Vagina (tissue), 2 donors: ENCODE data around the gene ZNF423. TPM values are rescaled to one million over a fixed set of nuclear protein-coding genes. Genes with fewer than 3 reads are reported as not detected.

Experiments used
- DNase-seq, 2 donors: peaks; one replicate each; pipeline ENCODE4 v3.0.0-alpha.2; 2017; ENCODE audit errors: extremely low spot score in 2 of 2
- H3K27ac ChIP-seq: fragments of 200-600 bp; sonication (generic); one replicate; pipeline ENCODE4 v1.5.1; 2019
- H3K27me3 ChIP-seq: fragments of 200-600 bp; sonication (generic); one replicate; pipeline ENCODE4 v1.5.1; 2019
- H3K36me3 ChIP-seq, 2 donors: fragments of 200-600 bp; sonication (generic); one replicate each; pipeline ENCODE4 v1.5.1; 2017 to 2019
- H3K4me1 ChIP-seq: fragments of 200-600 bp; sonication (generic); one replicate; pipeline ENCODE4 v1.5.1; 2019
- H3K4me3 ChIP-seq, 2 donors: fragments of 200-600 bp; sonication (generic); 1 replicate in 1 of 2; 2 replicates in 1 of 2; pipeline ENCODE4 v1.5.1; 2016 to 2019
- H3K9me3 ChIP-seq: fragments of 200-600 bp; sonication (generic); one replicate; pipeline ENCODE4 v1.5.1; 2019
- CTCF ChIP-seq, 3 experiments: fragments of 450-650 bp in 2 of 3; fragments of 200-600 bp in 1 of 3; sonication (generic) in 1 of 3; IDR thresholded peaks; one replicate each; pipeline ENCODE4 v1.5.1; 2017 to 2019; ENCODE audit warnings: antibody characterized with exemption in 3 of 3, mild to moderate bottlenecking in 2 of 3, moderate library complexity in 2 of 3
- POLR2A ChIP-seq, 2 donors: fragments of 450-650 bp; IDR thresholded peaks; one replicate each; pipeline ENCODE4 v1.6.1; 2017; ENCODE audit warnings: antibody characterized with exemption in 2 of 2, mild to moderate bottlenecking in 2 of 2, moderate library complexity in 2 of 2
- POLR2AphosphoS5 ChIP-seq, 2 donors: sonication (generic); formaldehyde crosslinking; IDR thresholded peaks; one replicate each; pipeline ENCODE4 v1.9.0; 2017; ENCODE audit warnings: antibody characterized with exemption in 2 of 2, mild to moderate bottlenecking in 2 of 2, low read depth in 1 of 2; ENCODE audit not compliant: insufficient read depth in 1 of 2
- intact Hi-C: fragments of 100-400 bp; cut with DNase I; formaldehyde crosslinking; loops from one replicate; pipeline ENCODE4 v1.15.1; 2023
- total RNA-seq: library from RNA; depleted of rRNA; stranded (reverse); fragments of >200 nt; gene quantifications from one replicate; pipeline ENCODE4 v1.2.3, GENCODE V29; 2016

The ZNF423 gene
- total RNA-seq, 1 donor from 2014 or later = 10.3 TPM

GRCh38 chr16:49867796-49868668 lies 12.1 kb upstream of the ZNF423 start:
- Histone ChIP-seq H3K4me3 (no peak overlapping the region), H3K27me3 (no peaks in the 10 kb centered on the region), H3K36me3 (no peaks in the 10 kb centered on the region), H3K4me1 (peaks cover 5% of the 10 kb centered on the region), H3K27ac (no peak overlapping the region), H3K9me3 (no peaks in the 10 kb centered on the region)
- TF ChIP-seq POLR2A (IDR thresholded peaks at IDR 0.05) (no peak), POLR2AphosphoS5 (IDR thresholded peaks at IDR 0.05; ENCODE audit: insufficient read depth in 1 of 2, low read depth in 1 of 2) (no peak), CTCF (IDR thresholded peaks at IDR 0.05) (no peak)
- DNase-seq = no peak
- intact Hi-C loops = no loop called here

- Histone ChIP-seq H3K27ac (no peak overlapping the region), H3K9me3 (no peaks in the 10 kb centered on the region), H3K4me1 (peaks cover 5% of the 10 kb centered on the region), H3K36me3 (no peaks in the 10 kb centered on the region), H3K27me3 (no peaks in the 10 kb centered on the region), H3K4me3 (no peak overlapping the region)
- TF ChIP-seq POLR2AphosphoS5 (IDR thresholded peaks at IDR 0.05; ENCODE audit: insufficient read depth in 1 of 2, low read depth in 1 of 2) (no peak), POLR2A (IDR thresholded peaks at IDR 0.05) (no peak), CTCF (IDR thresholded peaks at IDR 0.05) (no peak)
- intact Hi-C loops = no loop called here
- DNase-seq = no peak
These were observed 11.3 kb upstream of the ZNF423 start for GRCh38 chr16:49867234-49867633.

- TF ChIP-seq POLR2A (IDR thresholded peaks at IDR 0.05) (no peak), CTCF (IDR thresholded peaks at IDR 0.05) (no peak), POLR2AphosphoS5 (IDR thresholded peaks at IDR 0.05; ENCODE audit: insufficient read depth in 1 of 2, low read depth in 1 of 2) (no peak)
- DNase-seq = no peak
- H3K4me3 ChIP-seq = no peak overlapping the region
- H3K4me1 ChIP-seq = peaks cover 5% of the 10 kb centered on the region
- H3K27me3 ChIP-seq = no peaks in the 10 kb centered on the region
- no peaks in the 10 kb centered on the region for H3K36me3 ChIP-seq
- intact Hi-C loops = no loop called here
- H3K9me3 ChIP-seq = no peaks in the 10 kb centered on the region
- H3K27ac ChIP-seq = no peak overlapping the region
These were observed 10.7 kb upstream of the ZNF423 start for GRCh38 chr16:49866595-49867071.

GRCh38 chr16:49862694-49863093 lies 6.8 kb upstream of the ZNF423 start:
- H3K4me1 ChIP-seq = peaks cover 13% of the 10 kb centered on the region
- no peaks in the 10 kb centered on the region for H3K9me3 ChIP-seq
- no peak for DNase-seq
- H3K27ac ChIP-seq = no peak overlapping the region
- no peak for TF ChIP-seq POLR2AphosphoS5 (IDR thresholded peaks at IDR 0.05; ENCODE audit: insufficient read depth in 1 of 2, low read depth in 1 of 2)
- no peak for TF ChIP-seq POLR2A (IDR thresholded peaks at IDR 0.05)
- no peak for TF ChIP-seq CTCF (IDR thresholded peaks at IDR 0.05)
- H3K36me3 ChIP-seq = no peaks in the 10 kb centered on the region
- H3K27me3 ChIP-seq = no peaks in the 10 kb centered on the region
- intact Hi-C loops = no loop called here
- no peak overlapping the region for H3K4me3 ChIP-seq

GRCh38 chr16:49861299-49861698 lies 5.4 kb upstream of the ZNF423 start:
- H3K9me3 ChIP-seq = no peaks in the 10 kb centered on the region
- peaks cover 10% of the 10 kb centered on the region for H3K4me1 ChIP-seq
- H3K27me3 ChIP-seq = no peaks in the 10 kb centered on the region
- H3K4me3 ChIP-seq = no peak overlapping the region
- intact Hi-C loops = no loop called here
- H3K36me3 ChIP-seq = no peaks in the 10 kb centered on the region
- no peak overlapping the region for H3K27ac ChIP-seq
- TF ChIP-seq CTCF (IDR thresholded peaks at IDR 0.05) = no peak
- no peak for TF ChIP-seq POLR2AphosphoS5 (IDR thresholded peaks at IDR 0.05; ENCODE audit: insufficient read depth in 1 of 2, low read depth in 1 of 2)
- no peak for TF ChIP-seq POLR2A (IDR thresholded peaks at IDR 0.05)
- no peak for DNase-seq
